Thoracic aorta (tissue), 2 donors: ENCODE measurements around the gene BRD4. TPM values are rescaled to one million over a fixed set of nuclear protein-coding genes. Genes with fewer than 3 reads are reported as not detected.
A peak's percentile ranks its signal among the peaks of the same experiment; 100 is the strongest.

ENCODE experiments used
- ATAC-seq: fragments of 150-250 bp; one replicate; pipeline ENCODE4 v1.8.0; 2017; ENCODE audit warnings: low read depth; ENCODE audit not compliant: insufficient number of reproducible peaks, low FRiP score
- DNase-seq: peaks from one replicate; pipeline ENCODE4 v3.0.0-alpha.2; 2020; ENCODE audit warnings: low spot score
- H3K27ac ChIP-seq, 2 donors: fragments of 200-600 bp; sonication (generic); 1 replicate in 1 of 2; 2 replicates in 1 of 2; pipeline ENCODE4 v1.5.1; 2016; ENCODE audit warnings: mild to moderate bottlenecking in 2 of 2, moderate library complexity in 2 of 2
- H3K27me3 ChIP-seq: fragments of 200-600 bp; sonication (generic); replicated peaks from 2 replicates; pipeline ENCODE4 v1.6.0; 2016; ENCODE audit warnings: mild to moderate bottlenecking; ENCODE audit not compliant: insufficient read depth
- H3K36me3 ChIP-seq: fragments of 200-600 bp; sonication (generic); one replicate; pipeline ENCODE4 v1.5.1; 2016
- H3K4me1 ChIP-seq, 2 donors: fragments of 200-600 bp; sonication (generic); 1 replicate in 1 of 2; 2 replicates in 1 of 2; pipeline versions ENCODE4 v1.5.1 to v1.6.0; 2016; ENCODE audit warnings: low read depth in 2 of 2, mild to moderate bottlenecking in 1 of 2; ENCODE audit not compliant: control insufficient read depth in 1 of 2
- H3K4me3 ChIP-seq: fragments of 200-600 bp; sonication (generic); 2 replicates; pipeline ENCODE4 v1.5.1; 2016; ENCODE audit warnings: mild to moderate bottlenecking
- H3K9me3 ChIP-seq: fragments of 200-600 bp; sonication (generic); 2 replicates; pipeline ENCODE4 v1.5.1; 2016
- total RNA-seq, 2 donors: library from RNA; depleted of rRNA; stranded (reverse); fragments of >200 nt; gene quantifications; one replicate each; pipeline versions ENCODE4 v1.1.0 to v1.2.3, GENCODE V29; 2016
- TF ChIP-seq, protein P1 (sequence below): fragments of 200-600 bp; sonication (generic); IDR thresholded peaks from one replicate; pipeline ENCODE4 v1.5.1; 2019; ENCODE audit warnings: antibody characterized with exemption

The BRD4 gene
- total RNA-seq, 2 donors from 2014 or later = 49.0 to 70.9 TPM

DNA sequence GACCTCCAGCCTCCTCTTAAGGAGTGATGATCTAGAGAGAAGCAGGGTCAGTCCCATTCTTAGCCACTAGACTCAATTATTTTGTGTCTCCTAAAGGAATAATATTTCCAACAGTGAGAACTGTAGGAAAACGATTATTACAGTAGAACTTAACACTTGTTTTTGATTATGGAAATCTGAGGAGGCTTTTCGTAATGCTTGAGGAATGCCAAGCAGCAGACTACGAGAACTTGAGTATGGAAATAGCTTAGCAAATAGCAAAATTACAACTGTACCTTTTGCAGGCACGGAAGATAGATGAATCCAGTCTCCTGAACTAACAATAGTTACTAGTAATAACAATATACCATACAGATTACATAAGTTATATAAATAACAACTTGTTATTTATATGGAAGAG, 12.2 kb downstream of the BRD4 start:
- Histone ChIP-seq H3K27me3 (no peaks in the 10 kb centered on the region), H3K27ac (peak overlapping the region; percentile 49 to 63), H3K4me1 (peaks cover 91 to 97% of the 10 kb centered on the region in 2 donors), H3K4me3 (peak overlapping the region; percentile 16), H3K9me3 (no peaks in the 10 kb centered on the region), H3K36me3 (no peaks in the 10 kb centered on the region)
- DNase-seq (no peak), ATAC-seq (no peak)
- TF ChIP-seq, protein P1, sequence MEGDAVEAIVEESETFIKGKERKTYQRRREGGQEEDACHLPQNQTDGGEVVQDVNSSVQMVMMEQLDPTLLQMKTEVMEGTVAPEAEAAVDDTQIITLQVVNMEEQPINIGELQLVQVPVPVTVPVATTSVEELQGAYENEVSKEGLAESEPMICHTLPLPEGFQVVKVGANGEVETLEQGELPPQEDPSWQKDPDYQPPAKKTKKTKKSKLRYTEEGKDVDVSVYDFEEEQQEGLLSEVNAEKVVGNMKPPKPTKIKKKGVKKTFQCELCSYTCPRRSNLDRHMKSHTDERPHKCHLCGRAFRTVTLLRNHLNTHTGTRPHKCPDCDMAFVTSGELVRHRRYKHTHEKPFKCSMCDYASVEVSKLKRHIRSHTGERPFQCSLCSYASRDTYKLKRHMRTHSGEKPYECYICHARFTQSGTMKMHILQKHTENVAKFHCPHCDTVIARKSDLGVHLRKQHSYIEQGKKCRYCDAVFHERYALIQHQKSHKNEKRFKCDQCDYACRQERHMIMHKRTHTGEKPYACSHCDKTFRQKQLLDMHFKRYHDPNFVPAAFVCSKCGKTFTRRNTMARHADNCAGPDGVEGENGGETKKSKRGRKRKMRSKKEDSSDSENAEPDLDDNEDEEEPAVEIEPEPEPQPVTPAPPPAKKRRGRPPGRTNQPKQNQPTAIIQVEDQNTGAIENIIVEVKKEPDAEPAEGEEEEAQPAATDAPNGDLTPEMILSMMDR = no peak

DNA sequence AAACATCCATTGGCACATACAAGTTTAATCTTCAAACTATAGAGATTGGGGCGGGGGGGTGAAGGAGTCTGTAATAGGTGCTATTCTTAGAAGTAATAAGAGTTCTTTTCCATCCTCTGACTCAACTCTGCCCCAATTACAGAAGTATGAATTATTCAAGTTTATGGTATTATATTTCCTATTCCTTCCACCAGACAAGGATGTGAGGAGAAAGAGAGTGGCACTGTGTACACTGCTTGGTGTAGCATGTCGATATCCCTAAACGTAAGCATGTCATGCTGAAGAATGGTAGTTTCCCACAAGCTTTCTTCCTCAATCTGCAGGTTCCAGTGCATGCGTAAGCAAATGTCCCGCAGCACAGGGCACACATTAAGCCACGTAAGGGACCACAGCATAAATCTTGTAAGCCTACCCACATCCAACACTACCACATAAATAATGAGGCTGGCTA, 14.1 kb downstream of the BRD4 start:
- H3K27me3 ChIP-seq = no peaks in the 10 kb centered on the region
- peaks cover 85 to 97% of the 10 kb centered on the region in 2 donors for H3K4me1 ChIP-seq
- ATAC-seq (no peak), DNase-seq (no peak)
- TF ChIP-seq, protein P1 = no peak
- H3K9me3 ChIP-seq = no peaks in the 10 kb centered on the region
- H3K36me3 ChIP-seq = no peaks in the 10 kb centered on the region
- peak overlapping the region; percentile 18 for H3K4me3 ChIP-seq
- H3K27ac ChIP-seq = peak overlapping the region; percentile 63 to 68

DNA sequence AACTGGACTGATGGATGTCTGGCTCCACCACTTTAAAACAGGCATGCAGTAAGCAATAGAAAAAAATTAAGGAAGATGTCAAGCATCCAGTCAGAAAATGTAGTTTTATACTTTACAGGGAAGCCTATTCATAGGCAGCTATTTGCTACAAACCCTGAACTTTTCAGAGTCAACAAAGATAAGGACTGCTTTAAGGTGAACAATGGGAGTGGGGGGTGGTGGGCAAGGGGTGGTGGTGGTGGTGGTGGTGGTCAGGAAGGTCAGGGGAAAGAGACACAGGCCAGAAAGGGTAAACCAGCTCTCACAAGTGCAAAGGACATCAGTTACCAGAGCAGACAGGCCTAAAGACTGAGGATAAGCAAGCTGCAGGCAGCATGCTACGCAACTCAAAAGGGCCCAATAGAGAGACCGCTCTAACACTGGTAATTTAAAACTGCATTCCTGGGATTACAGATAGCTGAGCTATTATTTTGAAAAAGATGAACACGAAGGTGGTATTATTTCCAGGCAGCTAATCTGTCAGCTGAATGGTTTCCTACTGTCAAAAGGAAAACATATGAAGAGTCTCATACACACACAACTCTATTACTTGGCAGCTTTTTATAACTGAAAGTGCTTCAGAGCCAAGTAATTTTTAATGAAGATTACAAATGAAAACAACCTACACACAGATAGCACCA, 14.8 kb downstream of the BRD4 start:
- Histone ChIP-seq H3K9me3 (no peaks in the 10 kb centered on the region), H3K36me3 (no peaks in the 10 kb centered on the region), H3K27me3 (no peaks in the 10 kb centered on the region), H3K27ac (peak overlapping the region in 1 of 2 donors; percentile 63), H3K4me1 (peaks cover 79 to 92% of the 10 kb centered on the region in 2 donors), H3K4me3 (peak overlapping the region; percentile 1)
- DNase-seq (no peak), ATAC-seq (no peak)
- TF ChIP-seq, protein P1 = no peak

DNA sequence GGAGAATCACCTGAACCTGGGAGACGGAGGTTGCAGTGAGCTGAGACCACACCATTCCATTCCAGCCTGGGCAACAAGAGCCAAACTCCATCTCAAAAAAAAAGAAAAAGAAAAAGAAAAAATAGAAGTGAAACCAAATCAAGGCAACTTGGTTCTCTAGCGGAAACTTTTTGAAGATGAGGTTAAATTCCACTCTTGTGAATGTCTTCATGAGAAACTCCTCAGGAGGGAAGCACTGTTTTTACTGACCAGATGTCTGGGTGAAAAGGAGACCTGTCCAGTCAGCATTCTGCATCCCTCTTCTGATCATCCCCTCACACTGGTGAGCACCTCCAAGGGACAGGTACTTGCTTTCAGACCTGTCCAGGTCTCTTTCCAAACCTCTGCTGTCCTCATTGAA, 15.8 kb downstream of the BRD4 start:
- H3K4me3 ChIP-seq = peak overlapping the region; percentile 28
- TF ChIP-seq, protein P1 = no peak
- H3K27me3 ChIP-seq = no peaks in the 10 kb centered on the region
- H3K4me1 ChIP-seq = peaks cover 74 to 93% of the 10 kb centered on the region in 2 donors
- DNase-seq (no peak), ATAC-seq (no peak)
- no peaks in the 10 kb centered on the region for H3K36me3 ChIP-seq
- no peaks in the 10 kb centered on the region for H3K9me3 ChIP-seq
- H3K27ac ChIP-seq = peak overlapping the region; percentile 34 to 63

DNA sequence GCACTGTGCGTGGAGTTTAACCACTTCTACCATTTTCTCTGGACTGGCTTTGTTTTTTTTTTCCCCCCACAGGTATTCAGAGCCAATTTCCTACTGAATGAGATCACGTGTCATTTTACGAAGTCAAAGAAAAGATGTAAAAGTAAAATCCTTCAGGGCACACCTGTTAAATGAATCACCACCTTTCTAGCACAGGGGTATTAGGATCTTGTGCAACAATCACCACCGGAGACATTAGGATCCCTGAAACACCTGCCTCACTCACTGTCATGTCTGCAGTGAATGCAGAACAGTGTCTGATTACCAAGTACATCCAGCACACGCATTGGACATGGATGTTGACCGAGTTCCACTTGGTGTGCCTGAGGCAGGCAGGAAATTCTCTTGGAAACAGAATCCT, 17.2 kb downstream of the BRD4 start:
- Histone ChIP-seq H3K4me3 (no peak overlapping the region), H3K4me1 (peaks cover 64 to 93% of the 10 kb centered on the region in 2 donors), H3K27ac (no peak overlapping the region), H3K36me3 (no peaks in the 10 kb centered on the region), H3K9me3 (no peaks in the 10 kb centered on the region), H3K27me3 (no peaks in the 10 kb centered on the region)
- ATAC-seq (no peak), DNase-seq (no peak)
- TF ChIP-seq, protein P1 = no peak
